GF-D8 (cell line): Measurements from ENCODE around the gene GNB4.

Experiments
- DNase-seq: peaks from one replicate; lab custom pipeline; 2025; lab: John Stamatoyannopoulos, UW

GNB4 gene

DNA sequence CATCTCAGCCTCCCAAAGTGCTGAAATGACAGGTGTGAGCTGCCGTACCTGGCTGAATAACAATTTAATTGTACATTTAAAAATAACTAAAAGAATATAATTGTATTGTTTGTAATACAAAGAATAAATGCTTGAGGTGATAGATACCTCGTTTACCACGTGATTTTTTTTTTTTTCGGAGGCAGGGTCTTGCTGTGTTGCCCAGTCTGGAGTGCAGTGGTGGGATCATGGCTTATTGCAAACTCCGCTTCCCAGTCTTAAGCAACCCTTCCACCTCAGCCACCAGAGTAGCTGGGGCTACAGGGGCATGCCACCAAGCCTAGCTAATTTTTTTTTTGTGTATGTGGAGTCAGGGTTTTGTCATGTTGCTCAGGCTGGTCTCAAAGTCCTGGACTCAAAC, 87.9 kb downstream of the GNB4 start:
- no peak for DNase-seq

DNA sequence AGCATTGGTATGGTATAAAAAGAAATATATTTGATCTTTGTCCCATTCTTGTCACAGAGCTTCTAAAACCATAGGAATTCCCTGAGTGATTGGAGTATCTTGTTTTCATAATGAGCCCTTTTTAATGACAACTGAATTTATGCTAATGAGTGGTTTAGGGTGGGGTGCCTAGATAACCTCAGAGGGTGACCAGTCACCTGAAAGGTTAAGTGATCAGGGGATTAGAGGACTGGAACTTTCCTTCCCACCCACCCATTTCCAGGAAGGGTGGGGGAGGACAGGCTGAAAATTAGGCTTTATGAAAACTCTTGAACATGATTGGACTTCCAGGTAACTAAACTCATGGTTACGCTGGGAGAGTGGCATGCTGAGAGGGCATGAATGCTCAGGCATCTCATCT, 95.3 kb downstream of the GNB4 start:
- no peak for DNase-seq

GRCh38 chr3:179348325-179349013, 102.8 kb downstream of the GNB4 start:
- DNase-seq = peak; percentile 44

DNA sequence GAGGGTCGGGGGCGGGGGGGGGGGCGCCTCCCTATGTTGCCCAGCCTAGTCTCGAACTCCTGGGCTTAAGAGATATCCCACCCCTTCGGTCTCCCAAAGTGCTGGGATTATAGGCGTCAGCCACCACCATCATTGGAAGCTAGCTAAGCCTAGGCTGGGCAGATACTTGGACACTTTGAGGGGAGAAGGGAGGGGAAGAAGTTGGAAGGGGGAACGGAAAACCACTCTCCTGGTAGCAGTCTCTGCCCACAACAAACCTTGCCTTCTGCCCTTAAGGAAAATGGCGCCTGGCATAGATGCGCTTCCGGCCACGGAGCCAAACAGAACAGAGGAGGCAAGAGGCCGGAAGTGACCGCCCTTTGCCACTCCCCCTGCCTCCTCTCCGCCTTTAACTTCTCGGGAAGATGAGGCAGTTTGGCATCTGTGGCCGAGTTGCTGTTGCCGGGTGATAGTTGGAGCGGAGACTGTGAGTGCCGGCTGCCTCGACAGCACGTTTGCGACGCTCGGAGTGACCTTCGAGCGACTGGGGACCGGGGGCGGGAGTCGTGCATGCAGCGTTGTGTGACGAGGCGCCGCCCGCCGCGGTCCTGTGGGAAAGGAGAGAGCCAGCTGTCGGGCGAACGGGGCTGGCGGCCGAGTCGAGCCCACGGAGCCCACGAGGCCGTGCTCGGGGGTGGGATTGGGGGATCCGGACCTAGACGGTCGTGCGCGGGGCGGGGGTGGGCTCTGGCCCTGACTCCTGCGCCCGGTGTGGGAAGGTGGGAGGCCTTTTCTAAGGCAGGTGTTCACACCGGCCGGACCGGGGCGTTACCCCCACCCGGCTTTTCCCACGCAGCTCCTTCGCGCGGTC, 103.7 kb downstream of the GNB4 start, which contains the start of gene MFN1:
TSS of gene MFN1 (plus strand) at position 365 of the 850 bp plus-strand sequence. CDS start 1,143 bp downstream, outside the sequence.
- peak; percentile 89 for DNase-seq
